ENCODE results near the gene RPL26.

The RPL26 gene

DNA sequence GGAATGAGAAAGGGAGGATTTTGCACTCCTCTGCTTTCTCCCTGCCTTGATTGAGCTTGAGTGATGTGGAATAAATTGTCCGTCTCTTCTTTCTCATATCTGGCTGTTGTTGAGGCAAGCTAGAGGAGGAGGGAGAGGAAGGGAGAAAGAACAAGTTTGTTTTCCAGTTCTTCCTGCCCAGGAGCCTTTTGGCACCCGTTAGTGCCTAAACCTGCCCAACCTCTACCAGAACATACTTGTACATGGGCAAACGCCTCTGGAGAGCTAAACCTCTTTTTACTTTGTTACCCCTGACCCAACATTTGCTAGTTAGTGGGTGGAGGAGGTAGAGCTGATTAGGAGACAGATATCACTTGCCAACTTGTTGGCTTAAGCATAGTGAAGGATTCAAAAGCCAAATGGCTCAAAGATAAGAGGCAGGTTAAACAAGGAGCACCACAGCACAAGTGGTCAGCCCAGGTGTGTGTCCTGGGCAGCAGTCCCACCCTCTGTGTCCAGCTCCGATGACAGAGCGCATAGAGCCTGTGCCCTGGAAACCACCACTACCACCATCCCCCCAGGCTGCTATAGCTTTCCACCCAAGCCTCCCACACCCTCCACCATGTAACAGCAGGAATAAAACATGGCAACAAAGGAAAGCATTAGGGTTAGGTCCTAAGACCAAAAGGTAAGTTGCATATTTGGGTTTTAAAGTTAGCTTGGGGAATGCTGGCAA, 36.9 kb downstream of the RPL26 start:
- TF ChIP-seq, protein P1, sequence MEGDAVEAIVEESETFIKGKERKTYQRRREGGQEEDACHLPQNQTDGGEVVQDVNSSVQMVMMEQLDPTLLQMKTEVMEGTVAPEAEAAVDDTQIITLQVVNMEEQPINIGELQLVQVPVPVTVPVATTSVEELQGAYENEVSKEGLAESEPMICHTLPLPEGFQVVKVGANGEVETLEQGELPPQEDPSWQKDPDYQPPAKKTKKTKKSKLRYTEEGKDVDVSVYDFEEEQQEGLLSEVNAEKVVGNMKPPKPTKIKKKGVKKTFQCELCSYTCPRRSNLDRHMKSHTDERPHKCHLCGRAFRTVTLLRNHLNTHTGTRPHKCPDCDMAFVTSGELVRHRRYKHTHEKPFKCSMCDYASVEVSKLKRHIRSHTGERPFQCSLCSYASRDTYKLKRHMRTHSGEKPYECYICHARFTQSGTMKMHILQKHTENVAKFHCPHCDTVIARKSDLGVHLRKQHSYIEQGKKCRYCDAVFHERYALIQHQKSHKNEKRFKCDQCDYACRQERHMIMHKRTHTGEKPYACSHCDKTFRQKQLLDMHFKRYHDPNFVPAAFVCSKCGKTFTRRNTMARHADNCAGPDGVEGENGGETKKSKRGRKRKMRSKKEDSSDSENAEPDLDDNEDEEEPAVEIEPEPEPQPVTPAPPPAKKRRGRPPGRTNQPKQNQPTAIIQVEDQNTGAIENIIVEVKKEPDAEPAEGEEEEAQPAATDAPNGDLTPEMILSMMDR (IDR thresholded peaks at IDR 0.05; ENCODE audit: low read depth, low read length) = no peak
- DNase-seq = no peak
- Histone ChIP-seq H3K4me3 (ENCODE audit: low read depth, low read length) (no peak overlapping the region), H3K27me3 (ENCODE audit: insufficient read depth, low read depth, severe bottlenecking) (no peaks in the 10 kb centered on the region), H3K9me3 (ENCODE audit: severe bottlenecking) (no peaks in the 10 kb centered on the region), H3K27ac (no peak overlapping the region), H3K36me3 (no peaks in the 10 kb centered on the region)

GRCh38 chr17:8345052-8345690, 37.8 kb downstream of the RPL26 start:
- TF ChIP-seq, protein P1 (IDR thresholded peaks at IDR 0.05; ENCODE audit: low read depth, low read length) = no peak
- Histone ChIP-seq H3K36me3 (no peaks in the 10 kb centered on the region), H3K27me3 (ENCODE audit: insufficient read depth, low read depth, severe bottlenecking) (no peaks in the 10 kb centered on the region), H3K27ac (no peak overlapping the region), H3K4me3 (ENCODE audit: low read depth, low read length) (no peak overlapping the region), H3K9me3 (ENCODE audit: severe bottlenecking) (no peaks in the 10 kb centered on the region)
- DNase-seq = no peak

- Histone ChIP-seq H3K4me3 (ENCODE audit: low read depth, low read length) (no peak overlapping the region), H3K27me3 (ENCODE audit: insufficient read depth, low read depth, severe bottlenecking) (no peaks in the 10 kb centered on the region), H3K36me3 (no peaks in the 10 kb centered on the region), H3K9me3 (ENCODE audit: severe bottlenecking) (no peaks in the 10 kb centered on the region), H3K27ac (no peak overlapping the region)
- TF ChIP-seq, protein P1 (IDR thresholded peaks at IDR 0.05; ENCODE audit: low read depth, low read length) = no peak
- no peak for DNase-seq
These were observed 41.5 kb downstream of the RPL26 start for GRCh38 chr17:8341456-8341855.

GRCh38 chr17:8339540-8339939, 43.5 kb downstream of the RPL26 start, which contains the start of gene ODF4:
Gene ODF4, plus strand, starts transcription at chr17:8339840. Its CDS starts 212 bp downstream, at chr17:8340052.
- no peak for DNase-seq
- H3K36me3 ChIP-seq = no peaks in the 10 kb centered on the region
- H3K9me3 ChIP-seq (ENCODE audit: severe bottlenecking) = no peaks in the 10 kb centered on the region
- H3K4me3 ChIP-seq (ENCODE audit: low read depth, low read length) = no peak within 1 kb of the TSS
- no peak within 1 kb of the TSS for H3K27ac ChIP-seq
- TF ChIP-seq, protein P1 (IDR thresholded peaks at IDR 0.05; ENCODE audit: low read depth, low read length) = no peak
- no peaks in the 10 kb centered on the region for H3K27me3 ChIP-seq (ENCODE audit: insufficient read depth, low read depth, severe bottlenecking)

DNA sequence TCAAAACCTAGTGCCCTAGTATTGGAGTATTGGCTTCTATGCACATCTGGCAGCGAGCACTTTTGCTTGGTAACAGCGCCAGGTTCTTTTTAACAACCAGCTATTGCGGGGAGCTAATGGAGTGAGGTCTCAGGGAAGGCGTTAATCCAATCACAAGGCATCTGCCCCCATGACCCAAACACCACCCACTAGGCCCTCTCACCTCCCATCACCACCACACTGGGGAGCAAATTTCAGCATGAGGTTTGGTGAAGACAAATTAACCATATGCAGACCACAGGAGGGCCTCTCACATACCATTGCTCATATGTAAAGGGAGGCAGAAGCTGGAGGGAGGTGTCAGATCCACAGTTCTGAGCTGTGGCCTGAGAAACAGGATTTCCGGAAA, 44.2 kb downstream of the RPL26 start:
- no peak for DNase-seq
- Histone ChIP-seq H3K27me3 (ENCODE audit: insufficient read depth, low read depth, severe bottlenecking) (no peaks in the 10 kb centered on the region), H3K4me3 (ENCODE audit: low read depth, low read length) (no peak overlapping the region), H3K9me3 (ENCODE audit: severe bottlenecking) (no peaks in the 10 kb centered on the region), H3K36me3 (no peaks in the 10 kb centered on the region), H3K27ac (no peak overlapping the region)
- TF ChIP-seq, protein P1 (IDR thresholded peaks at IDR 0.05; ENCODE audit: low read depth, low read length) = no peak
